Thyroid gland (tissue), 4 donors: ENCODE results near the gene SCFD2.

ENCODE experiments used
- CTCF ChIP-seq, 6 experiments: fragments of 200-600 bp in 3 of 6; fragments of 450-650 bp in 3 of 6; sonication (generic) in 3 of 6; IDR thresholded peaks; one replicate each; pipeline ENCODE4 v1.5.1; 2016 to 2019; ENCODE audit warnings: antibody characterized with exemption in 6 of 6, mild to moderate bottlenecking in 2 of 6, inconsistent platforms in 1 of 6, moderate library complexity in 1 of 6
- POLR2A ChIP-seq, 2 donors: fragments of 450-650 bp; IDR thresholded peaks; one replicate each; pipeline ENCODE4 v1.6.1; 2017; ENCODE audit warnings: antibody characterized with exemption in 2 of 2, mild to moderate bottlenecking in 2 of 2, moderate library complexity in 1 of 2

GRCh38 chr4:53273726-53274125 is 92.1 kb downstream of the SCFD2 start:
- TF ChIP-seq POLR2A (IDR thresholded peaks at IDR 0.05), result no peak
- no peak for TF ChIP-seq CTCF (IDR thresholded peaks at IDR 0.05)
